Measurements from ENCODE around the gene CTH. TPM values are rescaled to one million over a fixed set of nuclear protein-coding genes. Genes with fewer than 3 reads are reported as not detected.
A peak's percentile ranks its signal among the peaks of the same experiment; 100 is the strongest.

The CTH gene
- total and polyA plus RNA-seq, 2 of the 4 experiments (the other 2 are of a cell fraction), result 2.7 to 3.0 TPM

GRCh38 chr1:70436622-70437251, 25.7 kb downstream of the CTH start:
- no peaks in the 10 kb centered on the region for H3K79me1 ChIP-seq (ENCODE audit: low read depth in 1 of 2, low read length in 2 of 2)
- POLR2A ChIA-PET (ENCODE audit: unreplicated experiment), result no interaction called here
- no peak overlapping the region for H3K27ac ChIP-seq (ENCODE audit: insufficient read depth, low read length)
- no peak overlapping the region for H3K56ac ChIP-seq (ENCODE audit: extremely low read depth, insufficient read depth, low read length)
- no peak overlapping the region for H4K8ac ChIP-seq (ENCODE audit: low read depth in 2 of 2, low read length in 2 of 2)
- H3K14ac ChIP-seq (replicated peaks; ENCODE audit: low read depth, low read length), result 0 out of 2 replicates have a peak overlapping the region, but pooled peaks have one; percentile 41
- H3K36me3 ChIP-seq (ENCODE audit: control insufficient read depth, insufficient read depth, low read length), result peaks cover 4% of the 10 kb centered on the region
- no peaks in the 10 kb centered on the region for H3K4me1 ChIP-seq (ENCODE audit: control insufficient read depth, insufficient read depth, low read length)
- no peak overlapping the region for H3K4me2 ChIP-seq (ENCODE audit: low read depth, low read length)
- H3K4ac ChIP-seq (ENCODE audit: low read depth, low read length), result no peak overlapping the region
- BruUV-seq (replicated peaks), result no TSS peak
- no peak overlapping the region for H3K9ac ChIP-seq (ENCODE audit: low read depth, low read length)
- DNase-seq, result peak; percentile 43
- H4K20me1 ChIP-seq (ENCODE audit: insufficient read depth, low read length), result no peaks in the 10 kb centered on the region
- no peaks in the 10 kb centered on the region for H3K9me1 ChIP-seq (ENCODE audit: insufficient read depth, low read length)
- CTCF ChIA-PET, result interaction anchor here (0.6 to 0.8 kb wide), 2 partner anchors 51 to 69 kb away, joined by 3 read pairs; no protein-coding TSS in a partner anchor
- H3K4me3 ChIP-seq (ENCODE audit: insufficient read depth, low read depth, low read length), result no peak overlapping the region
- no peak overlapping the region for H2BK20ac ChIP-seq (ENCODE audit: low read depth, low read length)
- no peaks in the 10 kb centered on the region for H3K27me3 ChIP-seq (ENCODE audit: control insufficient read depth, insufficient read depth, low read length)
- H2AFZ ChIP-seq (replicated peaks; ENCODE audit: low read length, poor library complexity), result no peak overlapping the region
- no peak overlapping the region for H2BK120ac ChIP-seq (ENCODE audit: low read depth, low read length)
- no peak overlapping the region for H3K23ac ChIP-seq (ENCODE audit: low read depth, low read length)
- H2AK9ac ChIP-seq (replicated peaks; ENCODE audit: low read depth, low read length, poor library complexity), result no peak overlapping the region
- H2BK15ac ChIP-seq (ENCODE audit: low read depth, low read length), result no peak overlapping the region
- in situ Hi-C loops (cut with MboI; ENCODE audit: low sequenced_read_pairs) (no loop called here), dilution Hi-C loops (cut with HindIII; ENCODE audit: low sequenced_read_pairs, unreplicated experiment) (no loop called here), intact Hi-C loops (cut with micrococcal nuclease) (loop anchor here (1.0 to 2.0 kb wide), 2 partner anchors 74 to 614 kb away; no protein-coding TSS in a partner anchor)
- H4K91ac ChIP-seq (ENCODE audit: insufficient read depth, low read depth, low read length), result no peak overlapping the region
- H4K5ac ChIP-seq (ENCODE audit: low read depth, low read length), result no peak overlapping the region
- peak; percentile 60 for ATAC-seq (ENCODE audit: low read depth)
- H3K18ac ChIP-seq (ENCODE audit: low read depth, low read length), result no peak overlapping the region
- H2AK5ac ChIP-seq (ENCODE audit: low read depth, low read length), result no peak overlapping the region
- H3K9me3 ChIP-seq (ENCODE audit: control insufficient read depth, insufficient read depth, low read length), result no peaks in the 10 kb centered on the region
- no peak overlapping the region for H2BK5ac ChIP-seq (ENCODE audit: low read depth, low read length, poor library complexity, severe bottlenecking)
- no CpG with 5 or more reads among the region's 6 CpGs for WGBS, 2 experiments (ENCODE audit: extremely low coverage in 2 of 2, insufficient read length in 1 of 2)
- TF ChIP-seq, protein P1, sequence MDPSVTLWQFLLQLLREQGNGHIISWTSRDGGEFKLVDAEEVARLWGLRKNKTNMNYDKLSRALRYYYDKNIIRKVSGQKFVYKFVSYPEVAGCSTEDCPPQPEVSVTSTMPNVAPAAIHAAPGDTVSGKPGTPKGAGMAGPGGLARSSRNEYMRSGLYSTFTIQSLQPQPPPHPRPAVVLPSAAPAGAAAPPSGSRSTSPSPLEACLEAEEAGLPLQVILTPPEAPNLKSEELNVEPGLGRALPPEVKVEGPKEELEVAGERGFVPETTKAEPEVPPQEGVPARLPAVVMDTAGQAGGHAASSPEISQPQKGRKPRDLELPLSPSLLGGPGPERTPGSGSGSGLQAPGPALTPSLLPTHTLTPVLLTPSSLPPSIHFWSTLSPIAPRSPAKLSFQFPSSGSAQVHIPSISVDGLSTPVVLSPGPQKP (IDR thresholded peaks at IDR 0.05; ENCODE audit: borderline replicate concordance, low read depth, low read length), result no peak
- no peak for TF ChIP-seq POLR2A (IDR thresholded peaks at IDR 0.05; ENCODE audit: low read depth, low read length)
- no peak for TF ChIP-seq NFE2L2 (IDR thresholded peaks at IDR 0.05; ENCODE audit: low read depth, low read length)
- TF ChIP-seq BHLHE40 (IDR thresholded peaks at IDR 0.05; ENCODE audit: low read depth, low read length), result no peak
- TF ChIP-seq CEBPB (IDR thresholded peaks at IDR 0.05; ENCODE audit: low read depth, low read length), result no peak
- TF ChIP-seq SMC3 (IDR thresholded peaks at IDR 0.05; ENCODE audit: low read depth, low read length), result no peak; the same call in 1 of the 2 replicates
- TF ChIP-seq MAFK (IDR thresholded peaks at IDR 0.05; ENCODE audit: low read depth, low read length), result no peak
- no peak for TF ChIP-seq RCOR1 (IDR thresholded peaks at IDR 0.05; ENCODE audit: insufficient replicate concordance, low read length)
- no peak for TF ChIP-seq MXI1 (IDR thresholded peaks at IDR 0.05; ENCODE audit: borderline replicate concordance, low read depth, low read length)
- TF ChIP-seq, protein P2, sequence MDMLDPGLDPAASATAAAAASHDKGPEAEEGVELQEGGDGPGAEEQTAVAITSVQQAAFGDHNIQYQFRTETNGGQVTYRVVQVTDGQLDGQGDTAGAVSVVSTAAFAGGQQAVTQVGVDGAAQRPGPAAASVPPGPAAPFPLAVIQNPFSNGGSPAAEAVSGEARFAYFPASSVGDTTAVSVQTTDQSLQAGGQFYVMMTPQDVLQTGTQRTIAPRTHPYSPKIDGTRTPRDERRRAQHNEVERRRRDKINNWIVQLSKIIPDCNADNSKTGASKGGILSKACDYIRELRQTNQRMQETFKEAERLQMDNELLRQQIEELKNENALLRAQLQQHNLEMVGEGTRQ (IDR thresholded peaks at IDR 0.05; ENCODE audit: low read depth, low read length), result no peak
- TF ChIP-seq CTCF (conservative IDR thresholded peaks at IDR 0.05; ENCODE audit: low read depth, low read length), result peak; percentile 44
- TF ChIP-seq RAD21 (IDR thresholded peaks at IDR 0.05; ENCODE audit: low read length), result peak; percentile 55
- no peak for TF ChIP-seq MAZ (IDR thresholded peaks at IDR 0.05; ENCODE audit: borderline replicate concordance, low read depth, low read length)
- TF ChIP-seq RFX5 (IDR thresholded peaks at IDR 0.05; ENCODE audit: low read depth, low read length), result no peak
- TF ChIP-seq FOS (IDR thresholded peaks at IDR 0.05; ENCODE audit: low read depth, low read length), result no peak
- TF ChIP-seq CHD1 (IDR thresholded peaks at IDR 0.05; ENCODE audit: low read depth, low read length), result no peak
